Measurements from ENCODE around the gene CAMK2N1. TPM values are rescaled to one million over a fixed set of nuclear protein-coding genes. Genes with fewer than 3 reads are reported as not detected.

CAMK2N1 gene
- 8.7 to 13.2 TPM (median 12.9 TPM) in 3 replicates for total RNA-seq
- long read RNA-seq, transcript CAMK2N1-201 (2 exons, 2,336 nt), result major isoform, 23 of 26 reads
- long read RNA-seq, partial matches to known transcripts, result 1 of 26 reads
- long read RNA-seq, other reads (novel, unspliced or antisense), result 1 of 26 reads

- Mint-ChIP-seq H3K27ac (ENCODE audit: unreplicated experiment) (peak within 1 kb of the TSS; percentile 77), H3K9me3 (ENCODE audit: low read depth) (no peaks in the 10 kb centered on the region), H3K36me3 (ENCODE audit: low read depth) (peaks cover 1% of the 10 kb centered on the region), H3K4me1 (ENCODE audit: low read depth) (peaks cover 27% of the 10 kb centered on the region), H3K4me3 (ENCODE audit: unreplicated experiment) (peak within 1 kb of the TSS; percentile 84), H3K27me3 (ENCODE audit: low read depth) (peaks cover 30% of the 10 kb centered on the region)
- no peak for TF ChIP-seq CTCF (IDR thresholded peaks at IDR 0.05)
- peak; percentile 75 for DNase-seq (ENCODE audit: low spot score)
Measured at GRCh38 chr1:20485527-20486456, at the start of gene CAMK2N1. CAMK2N1 (minus strand) TSS chr1:20486210; CDS start chr1:20485379, 831 bp downstream.

GRCh38 chr1:20534659-20535417 is 48.8 kb upstream of the CAMK2N1 start:
- no peak for TF ChIP-seq CTCF (IDR thresholded peaks at IDR 0.05)
- H3K27me3 Mint-ChIP-seq (ENCODE audit: low read depth), result peaks cover 61% of the 10 kb centered on the region
- H3K4me3 Mint-ChIP-seq (ENCODE audit: unreplicated experiment), result no peak overlapping the region
- peaks cover 9% of the 10 kb centered on the region for H3K4me1 Mint-ChIP-seq (ENCODE audit: low read depth)
- H3K9me3 Mint-ChIP-seq (ENCODE audit: low read depth), result no peaks in the 10 kb centered on the region
- no peak for DNase-seq (ENCODE audit: low spot score)
- H3K27ac Mint-ChIP-seq (ENCODE audit: unreplicated experiment), result no peak overlapping the region
- H3K36me3 Mint-ChIP-seq (ENCODE audit: low read depth), result no peaks in the 10 kb centered on the region

- Mint-ChIP-seq H3K4me3 (ENCODE audit: unreplicated experiment) (no peak overlapping the region), H3K9me3 (ENCODE audit: low read depth) (no peaks in the 10 kb centered on the region), H3K36me3 (ENCODE audit: low read depth) (no peaks in the 10 kb centered on the region), H3K4me1 (ENCODE audit: low read depth) (peaks cover 9% of the 10 kb centered on the region), H3K27ac (ENCODE audit: unreplicated experiment) (no peak overlapping the region), H3K27me3 (ENCODE audit: low read depth) (peaks cover 61% of the 10 kb centered on the region)
- no peak for DNase-seq (ENCODE audit: low spot score)
- TF ChIP-seq CTCF (IDR thresholded peaks at IDR 0.05), result no peak
Measured at GRCh38 chr1:20533635-20534034, 47.6 kb upstream of the CAMK2N1 start.

GRCh38 chr1:20530901-20531300 is 44.9 kb upstream of the CAMK2N1 start:
- no peak overlapping the region for H3K27ac Mint-ChIP-seq (ENCODE audit: unreplicated experiment)

More at GRCh38 chr1:20530901-20531300, 44.9 kb upstream of the CAMK2N1 start:
- Mint-ChIP-seq H3K9me3 (ENCODE audit: low read depth) (no peaks in the 10 kb centered on the region), H3K36me3 (ENCODE audit: low read depth) (no peaks in the 10 kb centered on the region), H3K4me3 (ENCODE audit: unreplicated experiment) (no peak overlapping the region), H3K27me3 (ENCODE audit: low read depth) (peaks cover 71% of the 10 kb centered on the region), H3K4me1 (ENCODE audit: low read depth) (peaks cover 9% of the 10 kb centered on the region)
- no peak for TF ChIP-seq CTCF (IDR thresholded peaks at IDR 0.05)
- no peak for DNase-seq (ENCODE audit: low spot score)

Data from chondrocyte (in vitro differentiated cells).